HG03095 (cell line): ENCODE data around the gene FAM120B.

Source experiments
- ATAC-seq: cut with Tn5 transposase; IDR thresholded peaks from one replicate; pipeline ENCODE4 v1.9.1; 2021; ENCODE audit warnings: moderate library complexity; ENCODE audit not compliant: unreplicated experiment

FAM120B gene

DNA sequence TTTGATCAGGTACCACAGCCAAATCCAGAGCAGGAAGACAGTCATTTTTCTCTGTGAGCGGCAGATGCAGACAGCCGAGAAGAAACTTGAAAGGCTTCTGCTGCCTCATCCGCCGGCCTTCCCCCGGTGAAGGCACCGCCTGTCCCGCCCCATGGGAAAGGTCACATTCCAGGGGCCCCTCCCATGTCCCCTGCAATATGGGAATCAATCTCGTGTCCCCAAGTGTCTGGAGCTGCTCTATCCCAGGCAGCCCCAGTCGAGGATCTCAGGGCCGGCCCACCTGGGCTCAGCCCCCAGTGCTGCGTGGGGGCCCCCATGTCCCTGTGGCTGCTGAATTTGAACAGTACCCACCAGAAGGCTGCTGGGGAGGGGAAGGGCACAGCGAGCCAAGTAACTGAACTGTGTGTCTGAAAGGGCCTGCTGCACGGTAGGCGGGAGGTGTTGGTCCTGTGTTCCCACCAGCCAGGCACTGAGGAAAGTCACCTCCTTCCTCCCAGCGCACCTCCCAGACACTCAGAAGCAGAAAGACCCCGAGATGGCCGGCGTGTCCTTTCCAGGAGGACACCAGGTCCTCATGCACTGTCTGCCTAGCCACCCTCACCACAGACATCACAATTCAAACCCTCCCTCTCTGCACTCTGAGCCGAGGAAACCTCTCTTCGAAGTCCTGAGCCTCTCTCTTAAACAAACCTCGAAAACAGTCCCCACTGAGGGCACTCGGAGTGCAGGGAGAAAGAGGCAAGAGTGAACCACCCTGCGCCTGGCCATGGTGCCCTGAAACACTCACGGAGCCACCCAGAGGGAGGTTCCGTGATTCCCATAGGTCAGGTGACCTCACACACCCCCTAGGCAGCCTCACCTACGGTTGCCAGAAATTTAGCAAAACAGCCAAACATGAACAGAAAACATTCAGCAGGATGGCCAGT is 147.3 kb downstream of the FAM120B start:
- ATAC-seq, result no peak

DNA sequence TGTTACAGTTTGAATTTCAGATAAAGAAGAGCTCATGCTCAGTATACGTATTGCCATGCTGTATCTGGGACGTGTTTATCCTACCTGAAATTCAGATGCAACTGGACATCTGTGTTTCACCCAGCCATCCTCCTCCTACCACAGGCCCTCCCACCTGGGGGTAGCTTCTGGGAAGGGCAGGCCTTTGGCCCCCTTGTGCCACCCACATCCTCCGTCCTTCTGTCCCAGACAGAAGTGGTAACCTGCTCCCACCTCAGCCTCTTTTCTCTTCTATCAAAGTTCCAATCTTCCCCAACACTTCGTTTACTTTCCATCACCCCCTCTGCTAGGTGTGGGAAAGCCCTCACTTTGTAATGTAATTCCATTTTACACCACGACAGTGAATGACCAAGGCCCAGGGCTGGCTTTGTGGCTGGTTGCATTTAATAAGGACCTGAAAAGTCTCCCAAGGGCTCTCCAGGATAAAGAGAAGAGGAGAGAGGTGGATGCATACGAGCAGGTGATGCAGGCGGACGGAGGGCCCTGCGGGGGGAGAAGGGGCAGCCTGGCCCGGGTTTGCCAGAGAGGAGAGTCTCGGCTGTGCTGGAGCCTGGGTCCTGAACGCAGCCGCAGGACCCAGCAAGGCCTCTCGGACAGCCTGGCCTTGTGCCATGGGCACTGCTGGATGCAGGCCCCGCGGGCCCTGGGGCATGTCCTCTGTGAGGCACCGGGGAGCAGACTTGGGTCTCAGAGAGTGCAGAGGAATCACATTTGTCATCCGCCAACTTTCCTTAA is 148.1 kb downstream of the FAM120B start:
- no peak for ATAC-seq

GRCh38 chr6:170455335-170455979 is 148.9 kb downstream of the FAM120B start:
- ATAC-seq, result no peak

- ATAC-seq, result no peak
Measured at GRCh38 chr6:170456334-170456733, 149.8 kb downstream of the FAM120B start.
